ENCODE results near the gene MYL3. TPM values are rescaled to one million over a fixed set of nuclear protein-coding genes. Genes with fewer than 3 reads are reported as not detected.

The MYL3 gene
- total RNA-seq, 1 donor from 2014 or later, result 10,727 TPM

GRCh38 chr3:46846624-46847542 is 16.4 kb downstream of the MYL3 start:
- ATAC-seq (ENCODE audit: poor library complexity) (no peak), DNase-seq (no peak)
- intact Hi-C loops (cut with DNase I), result loop anchor here (10.0 kb wide), 1 partner anchor 142 kb away; the partner anchor contains the start of gene TMIE

DNA sequence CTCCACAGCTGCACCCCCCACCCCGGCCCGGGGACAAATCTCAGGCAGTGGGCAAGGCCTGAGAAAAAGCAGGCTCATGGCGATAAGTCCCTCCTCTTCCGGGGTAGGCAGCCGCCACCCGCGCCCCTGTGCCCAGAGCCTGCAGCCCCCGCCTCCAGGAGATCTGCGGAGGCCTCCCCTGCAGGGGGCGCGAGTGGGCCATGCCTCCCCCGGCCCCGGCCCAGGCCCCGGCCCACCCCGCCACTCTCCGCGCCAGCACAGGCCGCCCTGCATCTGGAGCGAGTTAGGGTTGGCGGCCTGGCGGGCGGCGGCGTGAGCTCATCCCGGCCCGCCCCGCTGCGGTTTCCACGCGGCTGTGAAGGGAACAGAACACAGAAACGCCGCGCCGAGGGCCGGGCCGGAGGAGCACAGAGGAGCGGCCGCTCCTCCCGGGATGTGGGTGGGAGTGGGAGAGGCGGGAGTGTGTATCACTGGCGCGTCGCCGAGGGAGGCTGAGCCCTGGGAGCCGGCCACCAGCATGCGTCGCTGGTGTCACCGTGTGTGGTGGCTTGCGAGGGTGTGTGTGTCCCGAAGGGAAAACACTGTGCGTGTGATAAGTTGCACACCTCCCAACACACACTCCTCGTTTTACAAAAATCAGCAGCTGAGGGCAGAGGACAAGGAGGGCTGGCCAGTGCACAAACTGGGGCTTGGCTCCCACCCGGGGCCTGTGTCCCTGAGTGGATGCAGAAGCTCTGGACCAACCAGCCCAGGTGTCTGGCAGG is 17.2 kb downstream of the MYL3 start:
- intact Hi-C loops (cut with DNase I), result loop anchor here (10.0 kb wide), 1 partner anchor 141 kb away; the partner anchor contains the start of gene TMIE
- DNase-seq, result peak; percentile 88
- ATAC-seq (ENCODE audit: poor library complexity), result peak; percentile 55

DNA sequence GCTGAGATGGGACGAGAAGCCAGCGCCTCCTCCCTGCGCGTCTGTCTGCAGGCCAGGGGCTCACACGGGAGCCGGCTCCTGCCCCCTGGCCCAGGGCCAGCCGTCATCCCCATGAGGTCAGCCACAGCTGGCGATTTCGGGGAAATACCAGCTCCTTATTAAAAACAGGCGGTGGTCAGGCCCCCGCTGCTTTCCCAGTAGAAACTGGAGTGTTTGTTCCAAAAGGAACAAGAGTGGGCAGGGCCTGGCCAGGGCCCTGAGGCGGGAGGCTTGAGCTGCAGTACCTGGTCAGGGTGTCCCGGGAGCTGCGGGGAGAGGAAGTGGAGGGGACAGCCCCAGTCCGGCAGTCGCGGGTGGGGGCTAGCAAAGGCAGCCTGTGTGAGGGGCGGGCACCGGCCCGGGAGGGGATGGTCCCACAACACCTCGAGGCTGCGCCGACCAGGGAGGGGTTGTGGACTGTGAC is 17.8 kb downstream of the MYL3 start:
- DNase-seq, result peak; percentile 89
- peak; percentile 48 for ATAC-seq (ENCODE audit: poor library complexity)
- intact Hi-C loops (cut with DNase I), result loop anchor here (10.0 kb wide), 1 partner anchor 141 kb away; the partner anchor contains the start of gene TMIE

DNA sequence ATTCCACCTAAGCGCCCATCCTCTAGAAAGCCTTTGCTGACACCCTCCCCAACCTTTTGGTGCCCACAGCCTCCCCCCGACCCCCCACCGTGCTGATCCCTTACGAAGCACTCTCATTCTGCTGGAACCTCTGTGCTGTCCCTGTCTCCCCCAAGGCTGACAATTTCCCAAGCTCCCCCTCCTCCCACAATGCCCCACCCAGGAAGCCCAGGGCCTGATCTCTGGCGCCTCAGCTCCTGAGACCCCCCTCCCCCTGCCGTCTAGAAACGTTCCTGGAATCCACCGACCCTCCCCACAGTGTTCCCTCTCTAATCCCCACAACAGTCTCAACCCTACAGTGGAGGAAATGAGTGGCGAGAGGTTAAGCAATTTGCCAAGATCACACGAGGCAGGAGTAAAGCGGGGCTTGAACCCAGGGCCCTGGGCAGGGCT is 18.3 kb downstream of the MYL3 start:
- intact Hi-C loops (cut with DNase I), result loop anchor here (10.0 kb wide), 1 partner anchor 140 kb away; the partner anchor contains the start of gene TMIE
- ATAC-seq (ENCODE audit: poor library complexity), result no peak

GRCh38 chr3:46844397-46844796 is 18.8 kb downstream of the MYL3 start:
- intact Hi-C loops (cut with DNase I), result loop anchor here (10.0 kb wide), 1 partner anchor 140 kb away; the partner anchor contains the start of gene TMIE
- no peak for ATAC-seq (ENCODE audit: poor library complexity)
- DNase-seq, result no peak

More for the DNA sequence above, 18.3 kb downstream of the MYL3 start:
- no peak for DNase-seq

DNA sequence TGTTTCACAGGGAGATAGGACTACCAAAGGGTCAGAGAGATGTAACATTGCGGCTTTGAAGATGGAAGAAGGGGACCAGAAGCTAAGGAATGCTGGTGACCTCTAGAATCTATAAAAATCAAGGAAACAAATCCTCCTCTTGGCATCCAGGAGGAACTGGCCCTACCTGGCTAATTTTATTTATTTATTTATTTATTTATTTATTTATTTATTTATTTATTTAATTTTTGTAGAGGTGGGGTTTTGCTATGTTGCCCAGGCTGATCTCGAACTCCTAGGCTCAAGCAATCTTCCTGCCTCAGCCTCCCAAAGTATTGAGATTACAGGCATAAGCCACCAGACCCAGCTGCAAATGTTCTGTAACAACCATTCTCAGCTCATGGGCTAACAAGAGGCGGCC is 19.7 kb downstream of the MYL3 start:
- intact Hi-C loops (cut with DNase I), result loop anchor here (10.0 kb wide), 1 partner anchor 139 kb away; the partner anchor contains the start of gene TMIE
- no peak for DNase-seq
- no peak for ATAC-seq (ENCODE audit: poor library complexity)

DNA sequence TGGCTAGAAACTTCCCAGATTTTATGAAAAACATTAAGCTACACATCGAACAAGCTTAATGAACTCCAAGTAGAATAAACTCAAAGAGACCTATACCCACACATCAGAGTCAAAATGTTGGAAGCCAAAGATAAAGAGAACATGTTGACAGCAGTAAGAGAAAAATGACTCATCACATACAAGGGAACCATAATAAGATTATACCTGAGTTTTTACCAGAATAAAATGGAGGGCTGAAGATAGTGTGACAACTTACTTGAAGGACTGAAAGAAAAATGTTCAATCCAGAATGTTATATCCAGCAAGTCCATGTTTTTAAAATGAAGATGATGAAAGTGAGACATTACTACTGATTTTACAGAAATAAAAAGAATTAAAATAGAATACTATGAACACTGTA is 22.8 kb downstream of the MYL3 start:
- no peak for DNase-seq
- intact Hi-C loops (cut with DNase I), result loop anchor here (10.0 kb wide), 1 partner anchor 136 kb away; the partner anchor contains the start of gene TMIE

DNA sequence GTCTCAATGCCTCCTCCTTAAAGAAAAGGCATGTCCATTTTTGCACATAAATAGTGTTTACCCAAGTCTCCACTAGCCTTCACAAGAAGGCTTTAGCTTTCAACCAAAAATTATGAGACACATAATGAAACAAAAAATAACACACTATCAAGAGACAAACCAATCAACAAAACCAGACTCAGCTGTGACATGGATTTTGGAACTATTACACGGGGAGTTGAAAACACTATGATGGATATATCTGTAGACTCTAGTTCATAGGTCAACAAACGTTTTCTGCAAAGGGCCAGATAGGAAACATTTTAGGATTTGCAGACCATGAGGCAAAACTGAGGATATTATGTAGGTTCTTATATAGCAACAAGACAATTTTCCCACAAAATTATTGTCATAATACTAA is 24.9 kb downstream of the MYL3 start:
- no peak for ATAC-seq (ENCODE audit: poor library complexity)
- intact Hi-C loops (cut with DNase I), result no loop called here
- no peak for DNase-seq

More for the DNA sequence above, 22.8 kb downstream of the MYL3 start:
- no peak for ATAC-seq (ENCODE audit: poor library complexity)

- DNase-seq (no peak), ATAC-seq (ENCODE audit: poor library complexity) (no peak)
- intact Hi-C loops (cut with DNase I), result no loop called here
Measured at GRCh38 chr3:46835491-46835890, 27.8 kb downstream of the MYL3 start.

DNA sequence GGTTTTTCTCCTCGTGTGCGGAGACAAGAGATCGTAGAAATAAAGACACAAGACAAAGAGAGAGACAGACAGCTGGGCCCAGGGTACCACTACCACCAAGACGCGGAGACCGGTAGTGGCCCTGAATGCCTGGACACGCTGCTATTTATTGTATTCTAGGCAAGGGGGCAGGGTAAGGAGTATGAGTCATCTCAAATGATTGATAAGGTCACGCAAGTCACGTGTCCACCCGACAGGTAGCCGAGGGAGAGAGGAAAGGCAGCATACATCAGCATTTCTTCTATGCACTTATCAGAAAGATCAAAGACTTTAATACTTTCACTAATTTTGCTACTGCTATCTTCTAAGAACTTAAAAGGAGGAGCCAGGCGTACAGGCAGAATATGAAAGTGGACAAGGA is 28.2 kb downstream of the MYL3 start:
- intact Hi-C loops (cut with DNase I), result no loop called here
- DNase-seq (no peak), ATAC-seq (ENCODE audit: poor library complexity) (no peak)

DNA sequence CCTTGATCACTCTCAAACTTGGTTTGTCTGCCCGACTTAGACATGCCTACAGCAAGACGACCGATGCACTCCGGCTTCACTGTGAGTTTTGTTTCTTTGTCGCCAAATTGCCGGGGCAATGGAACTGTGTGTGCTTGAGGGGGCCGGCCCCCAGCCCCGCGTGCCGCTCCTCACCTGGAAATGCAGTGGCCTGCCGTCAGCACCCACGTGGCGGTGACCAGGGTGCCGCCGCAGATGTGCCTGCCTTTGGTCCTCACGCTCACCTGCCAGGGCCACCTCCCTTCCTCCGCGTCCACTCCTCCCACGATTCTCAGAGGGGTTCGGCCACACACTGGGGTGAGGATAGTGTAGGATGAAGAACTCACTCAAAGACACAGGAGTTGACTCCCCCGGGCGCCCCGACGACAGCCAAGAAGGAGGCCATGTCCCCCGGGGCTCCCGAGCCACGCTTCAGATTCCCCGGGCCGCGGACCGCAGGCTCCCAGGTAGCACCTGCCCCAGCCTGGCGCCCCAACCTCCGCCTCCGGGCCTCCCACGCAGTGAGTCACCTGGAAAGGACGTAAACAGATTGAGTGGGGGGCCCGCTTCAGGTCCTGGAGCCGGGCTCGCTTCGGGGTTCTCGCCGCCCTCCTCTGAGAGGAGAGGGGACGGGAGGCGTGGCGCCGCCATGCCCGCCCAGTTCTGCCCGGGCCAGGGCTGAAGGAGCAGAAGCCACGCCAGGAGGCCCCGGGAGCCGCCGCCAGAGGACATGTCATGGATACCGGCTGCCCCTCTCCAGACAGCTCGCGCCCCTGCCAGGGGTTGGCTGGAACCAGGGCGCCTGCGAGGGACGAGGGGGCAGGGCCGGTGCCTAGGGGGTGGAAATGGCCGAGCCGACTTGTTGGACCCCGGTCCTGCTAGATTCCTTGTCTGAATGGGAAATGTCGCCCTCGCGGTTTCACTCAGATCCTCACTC is 29.6 kb downstream of the MYL3 start:
- ATAC-seq (ENCODE audit: poor library complexity), result peak; percentile 13
- intact Hi-C loops (cut with DNase I), result no loop called here
- no peak for DNase-seq

DNA sequence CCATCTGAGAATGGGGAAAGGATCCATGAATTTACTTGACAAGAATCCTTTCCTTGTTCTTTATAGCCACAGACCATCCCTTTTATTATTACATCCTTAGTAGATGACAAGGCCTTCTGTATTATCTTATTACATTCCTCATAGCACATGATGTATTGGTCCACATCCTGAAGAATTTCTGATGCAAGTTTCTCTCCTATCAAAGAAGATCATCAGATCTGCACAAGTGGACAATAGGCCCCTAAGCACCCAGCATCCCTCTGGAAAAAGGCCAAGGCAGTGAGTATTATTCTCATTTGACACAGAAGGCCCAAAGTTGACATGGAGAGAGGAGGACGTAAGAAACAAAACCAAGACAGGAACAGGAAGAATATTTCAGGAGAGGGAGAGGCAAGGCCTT is 31.4 kb downstream of the MYL3 start:
- no peak for ATAC-seq (ENCODE audit: poor library complexity)
- no peak for DNase-seq
- intact Hi-C loops (cut with DNase I), result no loop called here

- intact Hi-C loops (cut with DNase I), result no loop called here
- ATAC-seq (ENCODE audit: poor library complexity), result no peak
- no peak for DNase-seq
Measured at GRCh38 chr3:46831316-46831715, 31.9 kb downstream of the MYL3 start.

DNA sequence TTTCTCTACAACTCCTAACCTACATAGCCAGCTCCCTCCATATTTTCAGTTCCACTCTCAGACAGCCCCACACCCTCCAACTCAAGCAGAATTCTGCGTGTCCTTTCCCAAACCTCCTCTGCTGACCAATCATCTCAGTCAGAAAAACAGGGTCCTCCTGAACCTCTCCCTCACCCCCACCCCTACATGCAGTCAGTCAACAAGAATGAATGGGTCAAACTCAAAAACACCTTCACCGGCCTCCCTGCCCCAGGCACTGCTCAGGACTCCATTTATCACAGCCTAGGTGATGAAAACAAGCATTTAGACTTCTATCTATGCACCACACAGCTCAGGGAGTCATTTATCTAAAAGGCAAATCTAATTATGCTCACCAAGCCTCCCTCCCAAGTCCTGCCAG is 32.4 kb downstream of the MYL3 start:
- DNase-seq (no peak), ATAC-seq (ENCODE audit: poor library complexity) (no peak)
- intact Hi-C loops (cut with DNase I), result no loop called here

DNA sequence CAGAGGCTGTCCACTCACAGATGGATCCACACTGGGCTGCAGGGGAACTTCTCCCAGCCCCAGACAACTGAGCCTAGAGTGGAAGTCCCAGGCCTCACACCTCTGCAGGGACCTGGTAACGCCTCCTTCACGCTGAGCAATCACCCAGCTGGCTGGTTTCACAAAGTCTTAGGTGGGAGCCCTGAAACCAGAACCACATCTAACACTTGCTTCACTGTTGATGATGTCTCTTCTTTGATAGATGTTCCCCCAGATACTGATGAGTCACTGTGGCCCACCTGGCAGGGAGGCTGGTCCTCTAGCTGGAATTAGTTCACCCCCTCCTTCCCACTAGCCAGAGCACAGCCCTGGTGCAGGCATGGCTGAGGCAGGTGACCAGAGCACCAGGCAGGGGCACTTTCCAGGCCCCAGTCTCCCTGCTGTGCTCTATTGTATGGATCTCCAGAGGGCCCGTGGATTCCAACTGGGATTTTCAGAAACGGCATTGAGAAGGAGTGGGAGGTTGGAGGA is 33.5 kb downstream of the MYL3 start:
- no peak for ATAC-seq (ENCODE audit: poor library complexity)
- intact Hi-C loops (cut with DNase I), result no loop called here
- DNase-seq, result no peak

GRCh38 chr3:46825450-46825849 is 37.8 kb downstream of the MYL3 start:
- ATAC-seq (ENCODE audit: poor library complexity), result no peak
- no peak for DNase-seq
- intact Hi-C loops (cut with DNase I), result no loop called here

- ATAC-seq (ENCODE audit: poor library complexity), result no peak
- intact Hi-C loops (cut with DNase I), result no loop called here
- DNase-seq, result no peak
Measured at GRCh38 chr3:46824211-46824970, 38.9 kb downstream of the MYL3 start.

Data from Right ventricle myocardium superior (tissue), 1 donor.